Pons (tissue), 1 donor: ENCODE data around the gene ACR.

Source experiments
- DNase-seq: peaks from one replicate; pipeline ENCODE4 v3.0.0-alpha.2; 2016; ENCODE audit warnings: low spot score

The ACR gene

DNA sequence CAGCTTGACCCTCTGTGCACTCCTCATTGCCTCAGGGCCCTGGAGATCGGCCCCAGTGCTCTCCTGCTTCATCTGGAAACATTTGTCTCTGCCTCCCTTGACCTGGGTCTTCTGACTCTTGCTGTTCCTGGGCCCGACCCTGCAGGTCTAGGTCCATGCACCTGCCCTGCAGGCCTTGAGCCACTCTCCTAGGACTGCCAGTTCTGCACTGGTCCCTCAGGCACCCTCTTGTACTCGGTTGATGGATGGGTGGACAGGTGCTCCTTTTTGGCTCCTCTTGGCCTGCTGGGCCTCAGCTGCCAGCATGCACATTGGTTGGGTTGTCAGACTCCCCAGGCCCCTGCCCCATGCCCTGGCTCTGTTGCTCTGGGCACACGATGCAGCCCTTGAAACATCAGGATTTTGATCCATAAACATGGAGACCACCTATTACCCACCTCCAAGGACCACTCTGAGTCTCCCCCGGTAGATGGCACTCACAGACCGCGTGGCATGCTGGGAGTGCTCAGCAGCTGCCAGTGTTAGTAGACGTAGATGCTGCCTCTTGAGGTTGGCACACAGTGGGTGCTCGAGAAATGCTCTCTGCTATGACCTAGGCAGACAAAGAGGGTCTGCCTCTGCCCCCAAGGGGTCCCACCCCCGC lies 20.2 kb upstream of the ACR start:
- DNase-seq = no peak

DNA sequence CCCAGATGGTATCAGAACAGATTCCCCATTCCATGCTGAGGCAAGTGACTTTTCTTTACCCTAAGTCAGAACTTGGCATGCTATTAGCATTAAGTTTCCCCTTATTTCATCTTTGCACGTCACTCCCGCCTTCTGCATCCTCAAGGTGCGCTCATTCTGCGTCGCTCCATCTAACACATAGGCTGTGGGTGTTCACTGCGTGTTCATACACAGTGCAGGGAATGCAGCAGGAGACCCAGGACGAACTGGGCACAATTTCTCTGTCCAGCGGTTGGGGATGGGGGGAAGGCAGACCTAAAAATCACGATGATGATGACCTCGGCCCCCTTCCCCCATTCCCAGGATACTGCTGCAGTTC lies 19.7 kb upstream of the ACR start:
- DNase-seq = no peak

DNA sequence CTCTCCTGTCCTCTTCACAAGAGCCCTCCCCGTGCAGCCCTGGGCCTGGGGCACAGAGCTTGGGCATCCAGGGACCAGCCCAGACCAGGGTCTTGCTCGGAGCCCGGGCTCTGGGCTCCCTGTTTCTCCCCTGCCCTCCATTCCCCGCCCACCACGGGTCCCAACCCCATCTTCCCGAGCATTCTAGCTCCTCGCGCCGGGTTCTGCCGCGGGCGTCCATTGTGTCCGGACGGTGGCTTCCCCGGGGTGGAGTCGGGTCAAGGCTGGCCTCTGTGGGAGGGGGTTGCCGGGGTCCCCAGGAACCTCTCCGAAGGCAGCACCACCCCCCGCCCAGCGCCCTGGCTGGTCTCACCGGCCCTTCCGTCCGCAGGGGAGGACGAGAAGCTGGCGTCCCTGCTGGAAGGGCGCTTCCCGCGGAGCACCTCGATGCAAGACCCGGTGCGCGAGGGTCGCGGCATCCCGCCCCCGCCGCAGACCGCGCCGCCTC lies 18.1 kb upstream of the ACR start:
- no peak for DNase-seq

DNA sequence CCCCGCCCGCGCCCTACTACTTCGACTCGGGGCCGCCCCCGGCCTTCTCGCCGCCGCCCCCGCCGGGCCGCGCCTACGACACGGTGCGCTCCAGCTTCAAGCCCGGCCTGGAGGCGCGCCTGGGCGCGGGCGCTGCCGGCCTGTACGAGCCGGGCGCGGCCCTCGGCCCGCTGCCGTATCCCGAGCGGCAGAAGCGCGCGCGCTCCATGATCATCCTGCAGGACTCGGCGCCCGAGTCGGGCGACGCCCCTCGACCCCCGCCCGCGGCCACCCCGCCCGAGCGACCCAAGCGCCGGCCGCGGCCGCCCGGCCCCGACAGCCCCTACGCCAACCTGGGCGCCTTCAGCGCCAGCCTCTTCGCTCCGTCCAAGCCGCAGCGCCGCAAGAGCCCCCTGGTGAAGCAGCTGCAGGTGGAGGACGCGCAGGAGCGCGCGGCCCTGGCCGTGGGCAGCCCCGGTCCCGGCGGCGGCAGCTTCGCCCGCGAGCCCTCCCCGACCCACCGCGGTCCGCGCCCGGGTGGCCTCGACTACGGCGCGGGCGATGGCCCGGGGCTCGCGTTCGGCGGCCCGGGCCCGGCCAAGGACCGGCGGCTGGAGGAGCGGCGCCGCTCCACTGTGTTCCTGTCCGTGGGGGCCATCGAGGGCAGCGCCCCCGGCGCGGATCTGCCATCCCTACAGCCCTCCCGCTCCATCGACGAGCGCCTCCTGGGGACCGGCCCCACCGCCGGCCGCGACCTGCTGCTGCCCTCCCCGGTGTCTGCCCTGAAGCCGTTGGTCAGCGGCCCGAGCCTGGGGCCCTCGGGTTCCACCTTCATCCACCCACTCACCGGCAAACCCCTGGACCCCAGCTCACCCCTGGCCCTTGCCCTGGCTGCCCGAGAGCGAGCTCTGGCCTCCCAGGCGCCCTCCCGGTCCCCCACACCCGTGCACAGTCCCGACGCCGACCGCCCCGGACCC lies 17.4 kb upstream of the ACR start:
- DNase-seq = no peak

DNA sequence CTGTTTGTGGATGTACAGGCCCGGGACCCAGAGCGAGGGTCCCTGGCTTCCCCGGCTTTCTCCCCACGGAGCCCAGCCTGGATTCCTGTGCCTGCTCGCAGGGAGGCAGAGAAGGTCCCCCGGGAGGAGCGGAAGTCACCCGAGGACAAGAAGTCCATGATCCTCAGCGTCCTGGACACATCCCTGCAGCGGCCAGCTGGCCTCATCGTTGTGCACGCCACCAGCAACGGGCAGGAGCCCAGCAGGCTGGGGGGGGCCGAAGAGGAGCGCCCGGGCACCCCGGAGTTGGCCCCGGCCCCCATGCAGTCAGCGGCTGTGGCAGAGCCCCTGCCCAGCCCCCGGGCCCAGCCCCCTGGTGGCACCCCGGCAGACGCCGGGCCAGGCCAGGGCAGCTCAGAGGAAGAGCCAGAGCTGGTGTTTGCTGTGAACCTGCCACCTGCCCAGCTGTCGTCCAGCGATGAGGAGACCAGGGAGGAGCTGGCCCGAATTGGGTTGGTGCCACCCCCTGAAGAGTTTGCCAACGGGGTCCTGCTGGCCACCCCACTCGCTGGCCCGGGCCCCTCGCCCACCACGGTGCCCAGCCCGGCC lies 16.7 kb upstream of the ACR start:
- no peak for DNase-seq

DNA sequence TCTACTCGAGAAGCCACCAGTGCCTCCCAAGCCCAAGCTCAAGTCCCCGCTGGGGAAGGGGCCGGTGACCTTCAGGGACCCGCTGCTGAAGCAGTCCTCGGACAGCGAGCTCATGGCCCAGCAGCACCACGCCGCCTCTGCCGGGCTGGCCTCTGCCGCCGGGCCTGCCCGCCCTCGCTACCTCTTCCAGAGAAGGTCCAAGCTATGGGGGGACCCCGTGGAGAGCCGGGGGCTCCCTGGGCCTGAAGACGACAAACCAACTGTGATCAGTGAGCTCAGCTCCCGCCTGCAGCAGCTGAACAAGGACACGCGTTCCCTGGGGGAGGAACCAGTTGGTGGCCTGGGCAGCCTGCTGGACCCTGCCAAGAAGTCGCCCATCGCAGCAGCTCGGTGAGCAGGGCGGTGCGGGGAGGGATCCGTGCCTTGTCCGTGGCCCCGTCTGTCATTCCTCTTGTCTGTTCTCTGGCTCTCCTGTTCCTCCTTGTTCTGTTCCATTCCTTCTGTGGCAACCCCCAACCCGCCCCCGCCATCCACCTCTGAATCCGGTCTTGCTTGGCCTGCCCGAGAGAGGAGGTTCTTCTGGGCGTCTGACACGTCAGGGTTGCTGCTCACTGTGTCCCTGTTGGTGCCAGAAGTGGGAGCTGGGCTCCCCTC lies 15.8 kb upstream of the ACR start:
- DNase-seq = no peak

DNA sequence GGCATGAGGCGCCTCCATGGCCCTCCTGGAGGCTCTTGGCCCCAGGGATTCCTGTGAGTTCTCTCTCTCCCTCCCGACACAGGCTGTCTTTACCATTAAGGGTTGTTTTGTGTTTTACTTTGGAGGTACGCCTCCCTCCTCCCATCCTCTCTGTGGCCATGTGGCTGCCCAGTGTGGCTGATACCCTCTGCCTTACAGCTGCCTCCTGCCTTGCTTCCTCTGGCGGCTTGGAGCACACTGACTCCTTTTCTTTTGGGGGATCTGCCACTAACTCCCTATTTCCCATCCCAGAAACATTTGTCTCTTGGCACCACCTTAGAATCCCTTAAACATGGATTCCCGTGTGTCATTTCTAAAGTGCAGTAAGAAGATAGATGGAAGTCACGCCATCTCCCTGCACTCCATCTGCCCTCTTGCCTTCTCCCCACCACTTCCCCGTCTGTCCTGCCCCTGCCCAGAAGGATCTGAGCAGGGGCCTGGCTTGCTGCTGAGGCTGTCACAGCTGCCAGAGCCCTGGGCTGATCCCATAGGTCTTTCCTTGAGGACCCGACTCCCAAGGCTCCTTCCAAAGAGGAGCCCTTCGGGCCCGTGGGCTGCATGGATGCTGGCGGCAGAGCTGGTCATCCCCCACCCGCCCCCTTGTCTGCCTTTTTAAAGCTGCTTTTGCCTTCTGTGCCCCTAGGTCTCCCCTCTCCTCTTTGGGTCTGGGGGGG lies 15.1 kb upstream of the ACR start:
- DNase-seq = no peak

DNA sequence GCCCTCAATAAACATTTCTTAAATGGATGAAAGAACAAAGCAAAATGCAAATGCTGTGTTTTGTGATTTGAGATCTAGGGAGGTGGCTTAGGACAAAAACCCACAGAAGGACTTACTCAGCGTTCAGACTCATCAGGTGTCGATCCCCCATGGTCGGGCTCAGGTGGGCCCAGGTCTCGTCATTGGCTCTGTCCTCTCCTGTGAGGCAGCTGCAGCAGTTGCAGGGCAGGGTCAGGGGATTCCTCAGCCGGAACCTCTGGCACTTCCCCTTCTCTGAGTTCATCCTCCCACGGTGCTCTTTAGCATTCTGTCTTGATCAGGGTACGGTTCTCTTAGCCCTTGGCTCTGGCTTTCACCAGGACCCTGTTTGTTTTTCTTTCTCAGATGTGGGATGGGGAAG lies 14.0 kb upstream of the ACR start:
- no peak for DNase-seq

DNA sequence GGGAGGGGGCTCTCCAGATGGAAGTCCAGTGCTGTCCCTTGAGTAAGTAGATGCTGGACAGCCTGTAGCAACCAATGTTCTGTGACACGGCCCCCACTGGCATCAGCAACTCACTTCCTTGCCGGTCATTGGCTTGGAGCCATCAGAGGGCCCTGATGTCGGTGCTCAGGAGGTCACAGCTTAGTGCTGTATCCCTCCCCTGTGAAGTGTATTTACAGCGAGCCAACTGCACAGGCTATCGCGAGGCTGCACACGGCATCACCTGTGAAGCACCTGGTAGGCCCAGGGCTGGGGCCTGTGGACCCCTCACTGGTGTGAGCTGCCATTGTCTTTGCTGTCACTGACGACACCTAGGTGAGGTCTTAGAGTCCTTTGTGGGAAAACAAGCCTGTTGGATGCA lies 13.4 kb upstream of the ACR start:
- DNase-seq = no peak

DNA sequence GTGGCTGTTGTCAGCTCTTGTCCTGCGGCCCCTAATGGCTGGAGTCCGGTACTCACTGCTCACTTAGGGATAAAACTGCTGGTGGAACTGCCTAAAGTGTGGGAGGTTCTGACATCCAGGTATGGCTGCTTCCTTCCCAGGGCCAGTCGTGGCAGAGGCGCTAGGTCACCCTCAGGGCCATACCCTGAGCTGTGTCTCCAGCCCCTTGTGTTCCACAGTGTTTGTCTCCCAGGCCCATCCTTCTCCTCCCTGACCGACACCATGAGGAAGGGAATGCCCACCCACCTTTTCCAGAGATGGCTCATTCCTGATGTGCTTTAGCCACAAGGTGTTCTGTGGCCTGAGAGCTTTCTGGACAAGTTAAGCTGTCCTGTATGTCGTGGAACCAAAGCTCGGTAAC lies 12.4 kb upstream of the ACR start:
- DNase-seq = no peak

DNA sequence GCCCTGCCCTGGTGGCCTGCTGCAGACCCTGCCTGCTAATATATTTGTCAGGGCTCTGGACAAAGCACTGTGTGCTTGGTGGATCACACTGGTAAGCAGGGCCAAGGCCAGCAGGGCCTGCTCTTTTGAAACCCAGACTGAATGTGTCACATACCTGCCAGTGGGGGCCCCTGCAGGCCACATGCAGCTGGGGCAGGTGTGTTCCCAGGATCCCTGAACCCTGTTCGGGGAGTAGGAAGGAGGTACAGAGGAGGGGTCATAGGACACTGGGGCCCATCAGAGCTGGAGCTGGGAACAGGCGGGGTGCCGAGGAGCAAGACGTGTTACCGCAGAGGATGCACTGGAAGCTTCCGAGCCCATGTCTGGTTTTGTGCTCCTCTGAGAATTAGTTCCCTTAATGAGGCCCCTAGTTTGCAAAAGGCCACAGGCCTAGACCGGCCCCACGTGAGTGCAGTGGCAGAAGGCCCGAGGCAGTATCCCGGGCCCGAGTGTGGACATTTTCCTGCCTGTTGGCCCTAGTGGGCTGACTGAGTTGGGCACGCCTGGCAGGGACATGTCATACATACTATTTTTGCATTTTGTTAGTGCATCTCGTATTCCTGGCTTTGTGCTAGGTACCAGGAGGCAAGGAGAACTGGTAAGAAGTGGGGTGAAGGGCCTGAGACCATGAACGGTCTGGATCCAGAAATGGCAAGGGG lies 11.2 kb upstream of the ACR start:
- DNase-seq = no peak

DNA sequence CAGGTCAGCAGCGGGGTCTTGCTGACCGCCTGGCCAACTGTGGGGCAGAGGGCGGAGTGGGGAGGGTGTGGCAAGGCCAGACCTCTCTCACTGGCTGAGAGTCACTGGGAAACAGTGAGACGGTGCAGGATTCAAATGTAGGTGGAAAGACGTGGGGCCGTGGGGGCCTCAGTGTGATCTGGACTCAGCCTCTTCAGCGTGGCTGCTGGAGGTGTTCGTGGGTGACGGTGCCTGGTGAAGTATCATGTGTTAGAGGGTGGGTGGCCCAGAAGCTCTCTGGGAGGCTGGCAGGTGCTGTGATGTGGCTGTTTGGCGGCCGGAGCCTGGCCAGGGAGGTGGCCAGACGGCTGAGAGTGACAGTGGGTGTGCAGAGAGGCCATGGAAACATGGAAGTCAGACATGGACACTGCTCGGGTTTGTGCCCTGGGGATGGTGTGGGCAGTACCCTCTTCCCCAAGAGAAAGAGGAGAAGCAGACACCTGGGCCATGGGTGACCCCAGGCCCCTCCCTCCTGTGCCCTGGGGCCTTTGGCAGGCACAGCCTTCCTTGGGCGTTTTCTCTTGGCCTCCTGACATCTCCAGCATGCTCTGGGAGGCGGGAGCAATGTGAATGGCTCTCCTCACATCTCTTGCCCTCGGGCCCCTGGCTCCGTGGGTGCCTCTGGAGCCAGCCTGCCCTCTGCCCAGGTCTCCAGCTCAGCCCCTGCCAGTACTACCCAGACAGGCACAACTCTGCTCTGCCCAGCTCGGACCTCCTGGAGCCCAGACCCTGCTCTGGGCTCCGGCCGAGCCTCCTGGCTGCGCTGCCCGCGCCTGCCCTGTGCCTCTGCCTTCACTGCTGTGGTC lies 10.1 kb upstream of the ACR start:
- DNase-seq = no peak

DNA sequence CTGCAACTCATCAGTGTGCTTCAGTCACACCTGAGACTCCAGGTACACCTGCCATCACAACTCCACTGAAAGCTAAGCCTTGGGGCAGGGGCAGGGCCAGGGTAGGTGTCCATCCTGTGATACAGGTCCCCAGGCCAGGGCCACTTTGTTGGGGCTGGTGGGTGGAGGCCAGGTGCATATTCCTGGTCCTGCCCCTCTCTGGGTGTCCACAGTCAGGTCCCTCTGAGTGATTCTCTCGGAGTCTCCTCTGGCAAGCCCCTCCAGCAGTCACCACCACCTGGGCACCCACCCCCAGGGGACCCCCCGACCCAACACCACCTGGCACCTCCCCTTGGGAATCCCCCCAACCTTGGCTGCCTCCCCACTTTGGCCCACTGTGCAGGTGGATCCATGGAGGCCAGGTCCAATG lies 9.5 kb upstream of the ACR start:
- no peak for DNase-seq

DNA sequence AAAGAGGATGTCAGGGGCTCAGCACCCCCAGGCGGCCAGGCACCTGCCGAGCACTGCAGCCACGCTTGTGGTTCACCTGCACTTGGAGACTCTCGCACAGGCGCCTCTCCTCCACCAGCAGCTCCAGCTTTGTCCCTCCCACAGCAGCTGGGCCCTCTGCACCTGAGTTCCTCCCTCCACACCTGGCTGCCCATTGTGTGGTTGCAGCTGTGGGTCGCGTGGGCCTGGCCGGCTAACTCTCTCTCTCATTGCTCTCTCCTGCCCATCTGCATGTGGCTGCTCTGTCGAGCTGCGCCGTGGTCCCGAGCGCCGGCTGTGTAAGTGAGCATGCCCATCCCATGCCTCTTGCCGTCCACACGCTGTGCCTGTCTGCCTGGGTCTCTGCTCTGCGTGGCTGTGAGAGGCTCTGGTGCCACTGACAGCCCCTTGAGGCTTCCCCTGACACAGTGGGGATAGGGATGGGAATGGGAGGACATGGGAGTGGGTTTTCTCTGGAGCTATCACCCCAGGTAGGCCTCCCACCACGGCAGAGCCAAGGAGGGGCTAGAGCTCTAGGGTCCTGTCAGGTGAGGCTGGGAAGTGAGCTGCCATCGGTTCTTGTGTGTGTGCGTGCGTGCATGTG lies 8.5 kb upstream of the ACR start:
- no peak for DNase-seq

DNA sequence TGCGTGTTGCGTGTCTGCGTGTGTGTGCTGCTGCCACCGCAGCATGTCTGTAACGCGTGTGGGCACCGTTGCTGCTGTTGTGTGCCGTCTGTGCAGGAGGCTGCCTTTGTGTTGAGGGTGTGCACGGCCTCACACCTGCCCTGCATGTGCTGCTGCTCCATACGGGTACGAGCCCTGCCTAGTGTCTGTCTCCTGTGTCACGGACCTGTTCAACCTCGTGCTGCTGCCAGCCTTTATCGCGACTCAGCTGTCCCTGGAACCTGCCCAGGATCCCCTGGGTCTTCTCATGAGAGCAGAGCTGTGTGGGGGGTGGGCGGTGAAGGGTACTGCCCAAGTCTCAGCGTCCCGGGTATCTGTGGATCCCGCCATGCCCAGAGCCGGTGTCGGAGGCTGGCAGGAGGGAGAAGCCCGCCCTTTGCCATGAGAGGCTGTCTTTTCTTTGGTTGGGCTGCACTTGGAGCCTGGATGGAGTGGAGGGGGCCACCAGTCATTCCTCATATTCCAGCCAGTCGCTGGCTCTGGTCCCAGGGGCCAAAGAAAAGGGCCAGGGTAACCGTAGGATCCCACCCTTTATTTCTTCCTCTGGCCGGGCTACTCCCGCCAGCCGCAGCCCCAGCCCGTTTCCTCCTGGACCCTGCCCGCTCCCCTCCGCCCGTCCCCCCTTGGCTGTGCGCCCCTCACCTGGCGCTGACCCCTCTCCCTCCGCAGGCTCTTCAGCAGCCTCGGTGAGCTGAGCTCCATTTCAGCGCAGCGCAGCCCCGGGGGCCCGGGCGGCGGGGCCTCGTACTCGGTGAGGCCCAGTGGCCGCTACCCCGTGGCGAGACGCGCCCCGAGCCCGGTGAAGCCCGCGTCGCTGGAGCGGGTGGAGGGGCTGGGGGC lies 7.8 kb upstream of the ACR start:
- DNase-seq = no peak

DNA sequence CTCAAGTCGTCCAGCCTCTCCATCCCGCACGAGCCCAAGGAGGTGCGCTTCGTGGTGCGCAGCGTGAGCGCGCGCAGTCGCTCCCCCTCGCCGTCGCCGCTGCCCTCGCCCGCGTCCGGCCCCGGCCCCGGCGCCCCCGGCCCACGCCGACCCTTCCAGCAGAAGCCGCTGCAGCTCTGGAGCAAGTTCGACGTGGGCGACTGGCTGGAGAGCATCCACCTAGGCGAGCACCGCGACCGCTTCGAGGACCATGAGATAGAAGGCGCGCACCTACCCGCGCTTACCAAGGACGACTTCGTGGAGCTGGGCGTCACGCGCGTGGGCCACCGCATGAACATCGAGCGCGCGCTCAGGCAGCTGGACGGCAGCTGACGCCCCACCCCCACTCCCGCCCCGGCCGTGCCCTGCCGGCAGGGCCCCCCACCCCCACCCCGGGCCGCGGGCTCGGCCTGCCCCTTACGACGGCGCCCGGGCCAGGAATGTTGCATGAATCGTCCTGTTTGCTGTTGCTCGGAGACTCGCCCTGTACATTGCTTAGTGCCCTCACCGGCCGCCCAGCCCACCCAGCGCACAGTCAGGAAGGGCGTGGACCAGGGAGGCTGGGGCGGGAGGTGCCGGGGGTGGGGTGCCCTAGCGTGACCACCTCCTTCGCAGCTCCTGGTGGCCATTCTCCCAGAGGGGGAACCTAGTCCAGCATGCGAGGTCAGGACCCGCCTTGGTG lies 6.9 kb upstream of the ACR start:
- DNase-seq = no peak

DNA sequence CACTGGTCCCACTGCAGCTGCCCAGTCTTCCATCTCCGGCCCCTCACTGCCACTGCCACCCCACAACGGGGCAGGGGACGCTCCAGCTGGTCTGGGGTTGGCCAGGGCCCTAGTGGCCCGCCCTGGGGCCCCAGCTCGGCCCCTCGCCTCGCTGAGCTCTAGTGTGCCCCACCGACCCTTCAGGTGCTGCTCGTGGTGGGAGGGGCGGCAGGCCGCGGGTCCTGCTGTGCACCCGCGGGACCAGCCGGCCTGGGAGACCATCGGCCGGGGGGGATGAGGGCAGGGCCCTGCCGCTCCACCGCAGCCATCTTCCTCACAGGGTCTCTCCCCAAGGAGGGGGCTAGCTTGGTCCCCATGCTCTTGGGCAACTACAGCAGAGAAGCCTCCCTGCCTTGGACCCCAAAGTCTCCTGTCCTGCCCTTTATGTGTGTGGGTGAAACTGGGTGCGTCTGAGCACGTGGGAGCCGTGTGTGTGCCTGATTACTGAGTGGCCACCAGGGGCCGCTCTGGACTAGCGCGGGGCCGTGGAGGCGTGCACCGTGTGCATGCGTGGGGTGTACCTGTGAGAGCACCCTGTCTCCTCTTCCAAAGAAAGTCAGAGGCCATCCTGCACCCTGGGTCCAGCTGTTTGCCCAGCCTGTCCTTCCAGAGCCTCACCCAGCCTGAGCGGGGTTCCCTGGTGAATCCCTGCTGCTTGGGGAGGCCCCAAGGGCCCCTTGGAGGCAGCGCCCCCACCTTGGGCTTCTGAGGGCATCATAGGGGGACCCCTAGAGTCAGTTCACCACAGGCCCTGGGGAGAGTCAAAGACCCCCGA lies 6.0 kb upstream of the ACR start:
- DNase-seq = no peak
